HFF-Myc (cell line): ENCODE data around the gene PGLYRP3.

Source experiments
- DNase-seq: peaks from one replicate; pipeline ENCODE4 v3.0.0-alpha.2; 2011; ENCODE audit warnings: low read depth; ENCODE audit errors: extremely low read depth
- H3K4me3 ChIP-seq: replicated peaks from 2 replicates; pipeline ENCODE4 v1.5.1; 2011; ENCODE audit warnings: low read depth, mild to moderate bottlenecking, control low read depth, low read length
- CTCF ChIP-seq: IDR thresholded peaks from 2 replicates; pipeline ENCODE4 v1.5.1; 2012; ENCODE audit warnings: mild to moderate bottlenecking, low read depth, low read length, control low read depth; ENCODE audit errors: missing control alignments

The PGLYRP3 gene

GRCh38 chr1:153312570-153313186, at the start of gene PGLYRP3:
TSS of gene PGLYRP3 (minus strand) at chr1:153312952. CDS start at chr1:153310665, 2,287 bp downstream.
- no peak for TF ChIP-seq CTCF
- no peak within 1 kb of the TSS for H3K4me3 ChIP-seq
- no peak for DNase-seq

- TF ChIP-seq CTCF: no peak
- DNase-seq: no peak
- H3K4me3 ChIP-seq: no peak overlapping the region
Observed at GRCh38 chr1:153362187-153362775, 49.5 kb upstream of the PGLYRP3 start.

- DNase-seq: no peak
- no peak for TF ChIP-seq CTCF
- H3K4me3 ChIP-seq: no peak overlapping the region
Observed at GRCh38 chr1:153361480-153362109, 48.8 kb upstream of the PGLYRP3 start.

- H3K4me3 ChIP-seq: no peak overlapping the region
- no peak for DNase-seq
- no peak for TF ChIP-seq CTCF
Observed at GRCh38 chr1:153360592-153361479, 48.1 kb upstream of the PGLYRP3 start.

- H3K4me3 ChIP-seq: no peak overlapping the region
- TF ChIP-seq CTCF: no peak
- DNase-seq: no peak
Observed at GRCh38 chr1:153360190-153360589, 47.4 kb upstream of the PGLYRP3 start.

- TF ChIP-seq CTCF: no peak
- H3K4me3 ChIP-seq: no peak overlapping the region
- DNase-seq: no peak
Observed at GRCh38 chr1:153359241-153359640, 46.5 kb upstream of the PGLYRP3 start.
